ENCODE data around the gene BMP5. TPM values are rescaled to one million over a fixed set of nuclear protein-coding genes. Genes with fewer than 3 reads are reported as not detected.

The BMP5 gene
- total and polyA plus RNA-seq, 2 donors (not counting 3 experiments of a cell fraction or from before 2014, with no cell fraction given), result not detected

GRCh38 chr6:55798571-55798970 is 76.8 kb downstream of the BMP5 start:
- H3K27ac ChIP-seq (ENCODE audit: insufficient read depth, low read depth, low read length), result no peak overlapping the region
- H3K9me1 ChIP-seq (replicated peaks; ENCODE audit: control insufficient read depth, extremely low read depth, insufficient read depth, low read length), result no peaks in the 10 kb centered on the region
- H4K20me1 ChIP-seq (replicated peaks; ENCODE audit: control insufficient read depth, extremely low read depth, insufficient read depth, low read length), result no peaks in the 10 kb centered on the region
- H3K79me2 ChIP-seq (ENCODE audit: control insufficient read depth, insufficient read depth, low read length), result no peaks in the 10 kb centered on the region
- H3K27me3 ChIP-seq (ENCODE audit: control insufficient read depth in 2 of 2, insufficient read depth in 2 of 2, low read length in 2 of 2), result no peaks in the 10 kb centered on the region
- no peak overlapping the region for H3K4me2 ChIP-seq (ENCODE audit: insufficient read depth, low read length)
- no peak overlapping the region for H2AFZ ChIP-seq (ENCODE audit: low read depth, low read length)
- H3K9me3 ChIP-seq (replicated peaks; ENCODE audit: control insufficient read depth, insufficient read depth, low read length), result no peaks in the 10 kb centered on the region
- no peak for FAIRE-seq
- no peak for DNase-seq (ENCODE audit: low read depth, low spot score)
- ChIA-PET POLR2A (no interaction called here), CTCF (no interaction called here)
- H3K4me3 ChIP-seq (replicated peaks in 1 of 3; ENCODE audit: insufficient read depth in 1 of 3, low read depth in 1 of 3, low read length in 3 of 3), result no peak overlapping the region
- no peaks in the 10 kb centered on the region for H3K36me3 ChIP-seq (ENCODE audit: control insufficient read depth in 2 of 2, extremely low read depth in 1 of 2, insufficient read depth in 2 of 2, low read length in 2 of 2)
- dilution Hi-C loops (cut with MboI; ENCODE audit: extremely low pct_ligation_motif_present, low sequenced_read_pairs) (no loop called here), intact Hi-C loops (cut with micrococcal nuclease) (no loop called here)
- no peak for TF ChIP-seq EZH2 (IDR thresholded peaks at IDR 0.05; ENCODE audit: borderline replicate concordance, low read depth, low read length, severe bottlenecking)
- no peak for TF ChIP-seq GATA2 (IDR thresholded peaks at IDR 0.05; ENCODE audit: insufficient read depth, insufficient read length, low read depth, low read length)
- no peak for TF ChIP-seq CTCF (IDR thresholded peaks at IDR 0.05; ENCODE audit: extremely low read depth in 1 of 2, insufficient read depth in 1 of 2, low read depth in 1 of 2, low read length in 2 of 2)
- no peak for TF ChIP-seq MYC (IDR thresholded peaks at IDR 0.05; ENCODE audit: low read depth, low read length)
- no peak for TF ChIP-seq JUN (IDR thresholded peaks at IDR 0.05; ENCODE audit: borderline replicate concordance, insufficient read depth, insufficient read length, low read depth)
- TF ChIP-seq, protein P1, sequence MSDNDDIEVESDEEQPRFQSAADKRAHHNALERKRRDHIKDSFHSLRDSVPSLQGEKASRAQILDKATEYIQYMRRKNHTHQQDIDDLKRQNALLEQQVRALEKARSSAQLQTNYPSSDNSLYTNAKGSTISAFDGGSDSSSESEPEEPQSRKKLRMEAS (IDR thresholded peaks at IDR 0.05; ENCODE audit: insufficient read depth, insufficient read length), result no peak
- TF ChIP-seq FOS (IDR thresholded peaks at IDR 0.05; ENCODE audit: borderline replicate concordance, insufficient read depth, low read length), result no peak
- TF ChIP-seq POLR2AphosphoS5 (IDR thresholded peaks at IDR 0.05; ENCODE audit: insufficient read depth, low read depth, low read length), result no peak
- no peak for TF ChIP-seq POLR2A (IDR thresholded peaks at IDR 0.05; ENCODE audit: low read depth, low read length)
- H3K4me1 ChIP-seq (ENCODE audit: control insufficient read depth, extremely low read depth, insufficient read depth, low read length), result peaks cover 4% of the 10 kb centered on the region
- no peak overlapping the region for H3K9ac ChIP-seq (replicated peaks; ENCODE audit: extremely low read depth, insufficient read depth, low read length)
- BruUV-seq (replicated peaks), result no TSS peak

Measured in endothelial cell of umbilical vein (primary cell).